Upper lobe of left lung (tissue), 4 donors: Measurements from ENCODE around the gene ABLIM2.

Experiments used
- CTCF ChIP-seq, 6 experiments: fragments of 450-650 bp in 4 of 6; fragments of 200-600 bp in 2 of 6; sonication (generic) in 2 of 6; IDR thresholded peaks; one replicate each; pipeline ENCODE4 v1.5.1; 2016 to 2019; ENCODE audit warnings: antibody characterized with exemption in 6 of 6
- EP300 ChIP-seq, 4 donors: sonication (generic); formaldehyde crosslinking; IDR thresholded peaks; one replicate each; pipeline ENCODE4 v1.5.1; 2017; ENCODE audit warnings: antibody characterized with exemption in 4 of 4, control low read depth in 2 of 4

- TF ChIP-seq EP300 (IDR thresholded peaks at IDR 0.05) (no peak), CTCF (IDR thresholded peaks at IDR 0.05) (no peak)
Observed at GRCh38 chr4:8133897-8134563, 24.6 kb downstream of the ABLIM2 start.
